ENCODE measurements around the gene HDLBP.

- no peak for TF ChIP-seq CTCF (IDR thresholded peaks at IDR 0.05; ENCODE audit: insufficient read depth, low read length, poor library complexity, severe bottlenecking)
- TF ChIP-seq EZH2phosphoT487 (conservative IDR thresholded peaks at IDR 0.05; ENCODE audit: low read length), result no peak
These were observed 78.4 kb downstream of the HDLBP start for GRCh38 chr2:241237047-241237446.

Measured in SU-DHL-6 (cell line).